NK-92 (cell line): Measurements from ENCODE around the gene POR.
"Not testable (repeated sequence)": the region's sequence is repeated elsewhere in the genome, so short reads cannot be mapped to it uniquely, and the experiment has no call there.

Experiments used
- DNase-seq: peaks from one replicate; lab custom pipeline; 2025; ENCODE audit not compliant: unreplicated experiment; lab: John Stamatoyannopoulos, UW

Gene POR

GRCh38 chr7:75884476-75884875, 30.5 kb upstream of the POR start:
- DNase-seq: no peak

GRCh38 chr7:75885036-75885435, 29.9 kb upstream of the POR start:
- DNase-seq: no peak

- no peak for DNase-seq
These were observed 27.1 kb upstream of the POR start for GRCh38 chr7:75887669-75888369.

- DNase-seq: no peak
These were observed 26.3 kb upstream of the POR start for GRCh38 chr7:75888464-75889222.

- DNase-seq: no peak
These were observed 25.6 kb upstream of the POR start for GRCh38 chr7:75889223-75889825.

- no peak for DNase-seq
These were observed 25.1 kb upstream of the POR start for GRCh38 chr7:75889826-75890225.

- not testable (repeated sequence) for DNase-seq
These were observed 23.7 kb upstream of the POR start for GRCh38 chr7:75891237-75891636.

GRCh38 chr7:75891815-75892411, 23.0 kb upstream of the POR start:
- DNase-seq: no peak

GRCh38 chr7:75892634-75893272, 22.2 kb upstream of the POR start:
- DNase-seq: no peak

GRCh38 chr7:75896803-75897327, 18.1 kb upstream of the POR start:
- DNase-seq: no peak

- no peak for DNase-seq
These were observed 14.2 kb upstream of the POR start for GRCh38 chr7:75900617-75901315.

GRCh38 chr7:75905785-75906604, 9.0 kb upstream of the POR start:
- DNase-seq: no peak

GRCh38 chr7:75906991-75907667, 7.8 kb upstream of the POR start:
- no peak for DNase-seq

- not testable (repeated sequence) for DNase-seq
These were observed 7.3 kb upstream of the POR start for GRCh38 chr7:75907668-75908039.

- DNase-seq: no peak
These were observed 5.3 kb upstream of the POR start for GRCh38 chr7:75909521-75910132.

- DNase-seq: not testable (repeated sequence)
These were observed 3.8 kb upstream of the POR start for GRCh38 chr7:75911186-75911585.

GRCh38 chr7:75913437-75913836, 1.5 kb upstream of the POR start:
- DNase-seq: no peak

GRCh38 chr7:75914169-75914654, 743 bp upstream of the POR start:
- DNase-seq: no peak
